Activated naive CD8-positive, alpha-beta T cell treated with anti-CD3 and anti-CD28 coated beads, Interleukin-2, amount 50 U/mL, for 16 hours (primary cell): ENCODE measurements around the gene CAMTA1.

ENCODE experiments used
- DNase-seq: peaks from one replicate; pipeline ENCODE4 v3.0.0-alpha.2; 2020; ENCODE audit warnings: low read depth, low spot score

The CAMTA1 gene

GRCh38 chr1:7568053-7568452, 782.8 kb downstream of the CAMTA1 start:
- no peak for DNase-seq

GRCh38 chr1:7568901-7569524, 783.8 kb downstream of the CAMTA1 start:
- no peak for DNase-seq

- DNase-seq: no peak
Observed at GRCh38 chr1:7570311-7570710, 785.1 kb downstream of the CAMTA1 start.

- DNase-seq: no peak
Observed at GRCh38 chr1:7572654-7573152, 787.4 kb downstream of the CAMTA1 start.

- DNase-seq: no peak
Observed at GRCh38 chr1:7573481-7573880, 788.2 kb downstream of the CAMTA1 start.

GRCh38 chr1:7574121-7575040, 789.1 kb downstream of the CAMTA1 start:
- no peak for DNase-seq

- DNase-seq: no peak
Observed at GRCh38 chr1:7575041-7575400, 789.8 kb downstream of the CAMTA1 start.

- no peak for DNase-seq
Observed at GRCh38 chr1:7576946-7577657, 791.8 kb downstream of the CAMTA1 start.

- no peak for DNase-seq
Observed at GRCh38 chr1:7578206-7578605, 793.0 kb downstream of the CAMTA1 start.

GRCh38 chr1:7579016-7579415, 793.8 kb downstream of the CAMTA1 start:
- DNase-seq: no peak

GRCh38 chr1:7579831-7580804, 794.9 kb downstream of the CAMTA1 start:
- no peak for DNase-seq

- no peak for DNase-seq
Observed at GRCh38 chr1:7580923-7581753, 795.9 kb downstream of the CAMTA1 start.

- DNase-seq: no peak
Observed at GRCh38 chr1:7581754-7582459, 796.7 kb downstream of the CAMTA1 start.

GRCh38 chr1:7582460-7582972, 797.3 kb downstream of the CAMTA1 start:
- DNase-seq: no peak

- no peak for DNase-seq
Observed at GRCh38 chr1:7583291-7584096, 798.2 kb downstream of the CAMTA1 start.

GRCh38 chr1:7584157-7584556, 798.9 kb downstream of the CAMTA1 start:
- DNase-seq: no peak

GRCh38 chr1:7584643-7585042, 799.4 kb downstream of the CAMTA1 start:
- no peak for DNase-seq

- no peak for DNase-seq
Observed at GRCh38 chr1:7585216-7585907, 800.1 kb downstream of the CAMTA1 start.
